ENCODE results near the gene PKD1.

PKD1 gene

GRCh38 chr16:2084895-2085625 is 50.6 kb downstream of the PKD1 start:
- TF ChIP-seq, protein P1, sequence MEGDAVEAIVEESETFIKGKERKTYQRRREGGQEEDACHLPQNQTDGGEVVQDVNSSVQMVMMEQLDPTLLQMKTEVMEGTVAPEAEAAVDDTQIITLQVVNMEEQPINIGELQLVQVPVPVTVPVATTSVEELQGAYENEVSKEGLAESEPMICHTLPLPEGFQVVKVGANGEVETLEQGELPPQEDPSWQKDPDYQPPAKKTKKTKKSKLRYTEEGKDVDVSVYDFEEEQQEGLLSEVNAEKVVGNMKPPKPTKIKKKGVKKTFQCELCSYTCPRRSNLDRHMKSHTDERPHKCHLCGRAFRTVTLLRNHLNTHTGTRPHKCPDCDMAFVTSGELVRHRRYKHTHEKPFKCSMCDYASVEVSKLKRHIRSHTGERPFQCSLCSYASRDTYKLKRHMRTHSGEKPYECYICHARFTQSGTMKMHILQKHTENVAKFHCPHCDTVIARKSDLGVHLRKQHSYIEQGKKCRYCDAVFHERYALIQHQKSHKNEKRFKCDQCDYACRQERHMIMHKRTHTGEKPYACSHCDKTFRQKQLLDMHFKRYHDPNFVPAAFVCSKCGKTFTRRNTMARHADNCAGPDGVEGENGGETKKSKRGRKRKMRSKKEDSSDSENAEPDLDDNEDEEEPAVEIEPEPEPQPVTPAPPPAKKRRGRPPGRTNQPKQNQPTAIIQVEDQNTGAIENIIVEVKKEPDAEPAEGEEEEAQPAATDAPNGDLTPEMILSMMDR (IDR thresholded peaks at IDR 0.05; ENCODE audit: low read depth, low read length), result no peak
- no peak overlapping the region for H3K4me3 ChIP-seq (ENCODE audit: low read depth, low read length)

DNA sequence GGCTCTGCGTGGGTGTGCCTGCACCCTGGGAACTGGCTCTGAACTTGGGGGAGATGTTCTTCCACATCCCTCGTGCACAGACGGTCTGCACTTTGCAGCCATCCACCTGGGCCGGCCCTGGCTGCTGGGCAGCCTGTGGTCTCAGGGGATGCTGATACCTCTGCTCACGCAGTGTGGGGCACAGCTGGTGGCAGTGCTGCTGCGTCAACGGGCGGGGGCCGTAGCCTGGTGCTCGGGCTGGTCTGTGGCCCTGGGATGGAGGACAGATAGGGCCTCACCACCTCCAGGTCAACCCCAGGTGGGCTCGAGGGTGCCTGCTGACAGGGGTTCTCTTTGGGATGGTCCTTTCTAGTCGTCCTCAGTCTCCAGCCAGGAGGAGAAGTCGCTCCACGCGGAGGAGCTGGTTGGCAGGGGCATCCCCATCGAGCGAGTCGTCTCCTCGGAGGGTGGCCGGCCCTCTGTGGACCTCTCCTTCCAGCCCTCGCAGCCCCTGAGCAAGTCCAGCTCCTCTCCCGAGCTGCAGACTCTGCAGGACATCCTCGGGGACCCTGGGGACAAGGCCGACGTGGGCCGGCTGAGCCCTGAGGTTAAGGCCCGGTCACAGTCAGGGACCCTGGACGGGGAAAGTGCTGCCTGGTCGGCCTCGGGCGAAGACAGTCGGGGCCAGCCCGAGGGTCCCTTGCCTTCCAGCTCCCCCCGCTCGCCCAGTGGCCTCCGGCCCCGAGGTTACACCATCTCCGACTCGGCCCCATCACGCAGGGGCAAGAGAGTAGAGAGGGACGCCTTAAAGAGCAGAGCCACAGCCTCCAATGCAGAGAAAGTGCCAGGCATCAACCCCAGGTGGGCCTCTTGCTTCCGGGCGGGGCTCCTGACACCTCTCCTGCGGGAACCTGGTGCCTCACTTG is 51.6 kb downstream of the PKD1 start:
- TF ChIP-seq, protein P1 (IDR thresholded peaks at IDR 0.05; ENCODE audit: low read depth, low read length), result no peak
- no peak overlapping the region for H3K4me3 ChIP-seq (ENCODE audit: low read depth, low read length)

DNA sequence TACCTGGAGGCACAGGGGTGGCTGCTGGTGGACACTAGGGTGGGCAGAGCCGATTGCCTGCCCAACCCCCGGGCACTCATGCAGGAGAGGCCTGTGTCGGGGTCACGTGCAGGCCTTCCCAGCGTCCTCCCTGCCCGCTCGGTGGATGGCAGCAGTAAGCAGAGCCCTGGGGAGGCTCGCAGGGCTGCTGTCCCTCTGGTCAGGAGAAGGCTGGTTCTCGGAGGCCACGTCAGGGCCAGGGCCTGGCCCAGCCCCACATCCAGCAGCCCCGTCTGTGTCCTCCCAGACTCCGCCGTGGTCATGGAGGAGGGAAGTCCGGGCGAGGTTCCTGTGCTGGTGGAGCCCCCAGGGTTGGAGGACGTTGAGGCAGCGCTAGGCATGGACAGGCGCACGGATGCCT is 52.3 kb downstream of the PKD1 start:
- TF ChIP-seq, protein P1 (IDR thresholded peaks at IDR 0.05; ENCODE audit: low read depth, low read length), result no peak
- no peak overlapping the region for H3K4me3 ChIP-seq (ENCODE audit: low read depth, low read length)

DNA sequence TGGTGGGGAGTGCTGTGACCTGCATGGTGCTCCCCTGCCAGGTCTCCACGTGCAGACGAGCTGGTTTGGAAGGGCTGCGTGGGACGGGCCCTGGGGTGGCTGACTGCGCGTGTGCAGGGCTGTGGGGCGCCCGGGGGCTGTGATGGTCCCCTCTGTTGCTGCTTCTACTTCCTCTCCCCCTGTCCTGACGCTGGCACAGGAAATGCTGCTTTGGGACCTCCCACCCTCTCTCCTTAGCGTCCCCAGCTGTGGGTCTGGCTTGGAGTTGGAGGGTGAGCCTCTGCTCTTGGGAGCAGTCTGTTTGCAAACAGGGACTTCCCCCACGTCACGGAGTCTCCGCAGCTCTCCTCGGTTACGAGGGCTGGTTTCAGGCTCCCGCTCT is 52.7 kb downstream of the PKD1 start:
- TF ChIP-seq, protein P1 (IDR thresholded peaks at IDR 0.05; ENCODE audit: low read depth, low read length), result no peak
- H3K4me3 ChIP-seq (ENCODE audit: low read depth, low read length), result no peak overlapping the region

DNA sequence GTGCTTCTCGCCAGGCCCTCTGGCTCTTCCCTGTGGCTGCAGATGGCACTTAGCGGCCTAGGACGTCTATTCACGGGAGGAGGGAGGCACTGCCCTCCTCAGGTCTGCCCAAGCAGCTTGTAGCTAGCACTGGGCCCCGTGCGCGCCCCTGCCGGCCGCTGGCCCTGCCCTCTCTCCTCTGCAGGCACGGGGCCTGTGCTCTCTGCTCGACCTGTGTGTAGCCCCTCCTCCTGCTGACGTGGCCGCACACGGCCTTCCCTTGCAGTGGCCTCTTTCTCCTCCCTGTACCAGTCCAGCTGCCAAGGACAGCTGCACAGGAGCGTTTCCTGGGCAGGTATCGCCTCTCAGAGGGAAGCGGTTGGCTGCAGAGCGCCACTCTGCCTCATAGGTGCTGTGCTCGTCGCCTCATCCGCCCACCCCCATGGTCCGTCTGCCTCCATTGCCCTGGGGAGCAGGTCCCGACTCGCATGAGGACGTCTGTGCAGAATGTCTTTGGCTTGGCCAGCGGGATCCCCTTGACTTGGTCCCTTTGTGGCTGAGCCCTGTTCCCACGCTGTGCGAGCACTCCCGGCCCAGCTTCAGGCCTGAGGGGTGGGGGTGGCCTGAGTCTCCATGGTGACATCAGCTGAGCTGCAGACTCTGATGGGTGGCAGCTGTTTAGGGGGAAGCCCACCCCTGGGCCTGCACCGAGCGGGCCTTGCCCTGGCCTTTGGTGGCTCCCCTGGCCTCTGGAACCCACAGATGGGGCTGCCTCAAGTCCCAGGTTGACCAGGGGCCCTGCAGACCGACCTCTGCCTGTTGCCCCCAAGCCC is 53.3 kb downstream of the PKD1 start:
- no peak overlapping the region for H3K4me3 ChIP-seq (ENCODE audit: low read depth, low read length)
- TF ChIP-seq, protein P1 (IDR thresholded peaks at IDR 0.05; ENCODE audit: low read depth, low read length), result no peak

- TF ChIP-seq, protein P1 (IDR thresholded peaks at IDR 0.05; ENCODE audit: low read depth, low read length), result no peak
- no peak overlapping the region for H3K4me3 ChIP-seq (ENCODE audit: low read depth, low read length)
Measured at GRCh38 chr16:2081201-2082084, 54.3 kb downstream of the PKD1 start.
